GM20000 (cell line): Measurements from ENCODE around the gene TENM3.

ENCODE experiments used
- DNase-seq: peaks from one replicate; pipeline ENCODE4 v3.0.0; 2012; ENCODE audit warnings: low spot score
- TF ChIP-seq, protein P1 (sequence below): IDR thresholded peaks from 2 replicates; pipeline ENCODE4 v1.5.1; 2012; ENCODE audit warnings: mild to moderate bottlenecking, control low read depth; ENCODE audit errors: extremely low read depth, missing control alignments

TENM3 gene

DNA sequence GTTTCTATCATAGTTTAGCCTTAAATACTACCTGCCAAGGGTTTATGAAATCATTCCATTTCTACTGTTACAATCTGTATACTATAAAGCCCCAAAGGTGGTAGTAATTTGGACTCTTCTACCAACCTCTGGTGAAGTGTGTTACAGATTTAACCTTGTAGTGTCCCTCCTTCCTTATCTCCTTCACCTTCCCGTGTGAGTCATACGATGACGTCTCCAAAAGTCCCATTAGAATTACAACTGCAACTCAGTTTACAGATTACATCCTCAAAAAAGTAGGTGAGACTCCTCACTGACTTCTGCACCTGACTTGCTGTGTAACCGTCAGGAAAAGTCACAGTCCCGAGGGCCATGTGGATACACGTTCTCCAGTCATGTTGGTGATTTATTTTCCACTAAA is 455.0 kb downstream of the TENM3 start:
- TF ChIP-seq, protein P1, sequence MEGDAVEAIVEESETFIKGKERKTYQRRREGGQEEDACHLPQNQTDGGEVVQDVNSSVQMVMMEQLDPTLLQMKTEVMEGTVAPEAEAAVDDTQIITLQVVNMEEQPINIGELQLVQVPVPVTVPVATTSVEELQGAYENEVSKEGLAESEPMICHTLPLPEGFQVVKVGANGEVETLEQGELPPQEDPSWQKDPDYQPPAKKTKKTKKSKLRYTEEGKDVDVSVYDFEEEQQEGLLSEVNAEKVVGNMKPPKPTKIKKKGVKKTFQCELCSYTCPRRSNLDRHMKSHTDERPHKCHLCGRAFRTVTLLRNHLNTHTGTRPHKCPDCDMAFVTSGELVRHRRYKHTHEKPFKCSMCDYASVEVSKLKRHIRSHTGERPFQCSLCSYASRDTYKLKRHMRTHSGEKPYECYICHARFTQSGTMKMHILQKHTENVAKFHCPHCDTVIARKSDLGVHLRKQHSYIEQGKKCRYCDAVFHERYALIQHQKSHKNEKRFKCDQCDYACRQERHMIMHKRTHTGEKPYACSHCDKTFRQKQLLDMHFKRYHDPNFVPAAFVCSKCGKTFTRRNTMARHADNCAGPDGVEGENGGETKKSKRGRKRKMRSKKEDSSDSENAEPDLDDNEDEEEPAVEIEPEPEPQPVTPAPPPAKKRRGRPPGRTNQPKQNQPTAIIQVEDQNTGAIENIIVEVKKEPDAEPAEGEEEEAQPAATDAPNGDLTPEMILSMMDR: no peak
- no peak for DNase-seq

DNA sequence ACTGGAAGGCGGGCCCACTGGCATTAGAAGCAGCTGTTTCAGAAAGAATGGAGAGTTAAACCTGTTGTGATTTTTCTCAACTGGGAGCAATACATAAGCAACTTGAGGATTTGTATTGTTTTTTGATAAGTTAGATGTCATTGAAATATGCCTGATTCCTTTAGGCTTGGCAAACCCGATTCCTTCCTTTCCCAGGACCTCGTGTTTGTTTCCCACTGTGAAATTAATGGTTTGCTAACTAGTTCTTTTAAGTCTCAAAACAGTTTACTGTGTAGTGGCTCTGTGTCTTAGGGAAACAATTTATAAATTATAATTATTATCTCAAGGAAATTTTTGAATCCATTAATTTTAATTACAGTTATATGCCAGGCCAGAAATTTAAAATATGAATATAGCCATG is 456.0 kb downstream of the TENM3 start:
- TF ChIP-seq, protein P1: no peak
- no peak for DNase-seq

DNA sequence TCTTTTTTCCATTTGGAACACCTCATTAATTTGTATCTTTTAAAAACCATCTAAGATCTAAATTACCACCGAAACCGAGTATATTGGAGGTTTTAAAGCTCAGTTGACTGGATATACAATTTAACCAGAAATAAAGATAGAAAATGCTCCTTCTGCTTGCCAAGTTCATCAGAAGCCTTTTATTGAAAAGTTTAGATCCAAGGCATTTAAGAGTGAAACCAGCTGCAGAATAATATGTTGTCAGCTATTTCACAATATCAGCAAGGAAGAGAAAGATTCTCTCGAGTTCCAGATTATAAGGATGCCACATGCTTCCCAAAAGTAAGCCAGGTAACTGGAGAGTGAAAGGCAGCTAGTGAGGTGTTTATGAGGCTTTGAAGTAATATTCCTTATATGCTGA is 456.6 kb downstream of the TENM3 start:
- DNase-seq: no peak
- TF ChIP-seq, protein P1: no peak

DNA sequence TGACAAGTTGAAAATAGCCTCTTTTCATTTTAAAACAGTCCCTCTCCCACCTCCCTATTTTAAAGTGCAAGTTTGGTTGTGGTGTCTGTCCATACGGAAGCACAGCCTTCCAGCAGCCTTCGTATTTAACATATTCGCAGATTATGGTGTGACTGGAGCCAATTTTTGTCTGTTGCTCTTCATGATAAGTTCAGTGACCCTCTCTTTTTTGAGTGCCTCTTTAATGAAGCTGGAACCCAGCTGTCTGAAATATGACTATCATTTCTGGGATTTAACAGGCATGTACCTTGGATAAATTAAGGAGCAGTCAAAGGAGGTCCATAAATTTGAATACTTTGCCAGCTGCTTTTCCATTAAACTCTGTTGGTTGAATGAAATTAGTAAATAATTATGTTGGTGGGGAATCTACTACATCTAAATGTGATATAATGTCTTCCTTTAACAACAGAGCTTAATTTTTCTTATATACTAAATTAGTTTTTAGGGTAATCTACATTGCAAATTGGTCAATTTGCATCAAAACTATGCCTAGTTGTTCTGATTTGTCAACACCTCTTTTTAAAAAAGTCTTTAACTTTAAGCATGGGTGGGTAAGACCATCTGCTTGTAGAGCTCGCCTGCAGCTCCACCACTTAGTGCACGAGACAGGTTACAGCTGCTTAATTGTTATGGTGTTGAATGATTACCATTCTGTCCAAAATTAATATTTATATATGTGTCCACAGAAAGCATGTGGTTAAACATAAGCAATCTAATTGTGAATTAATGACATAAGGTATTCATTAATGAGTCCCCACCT is 457.4 kb downstream of the TENM3 start:
- DNase-seq: no peak
- TF ChIP-seq, protein P1: no peak

DNA sequence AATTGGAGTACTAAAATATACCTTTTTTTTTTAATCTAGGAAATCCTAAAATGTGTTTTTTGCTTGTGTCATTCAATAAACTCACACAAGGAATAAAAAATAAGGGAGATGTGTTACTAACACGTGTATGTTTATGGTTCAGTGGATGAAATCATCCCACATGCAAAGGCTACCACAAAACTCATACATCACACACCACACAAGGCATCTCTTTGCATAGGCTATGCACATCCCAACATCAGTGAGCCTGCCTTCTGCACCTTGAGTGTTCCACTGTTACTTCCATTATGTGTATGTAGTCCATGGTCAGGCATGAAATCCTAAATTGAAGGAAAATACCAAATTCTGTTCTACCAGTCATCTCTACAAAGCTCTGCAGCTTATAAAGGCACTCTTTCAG is 460.9 kb downstream of the TENM3 start:
- DNase-seq: no peak

DNA sequence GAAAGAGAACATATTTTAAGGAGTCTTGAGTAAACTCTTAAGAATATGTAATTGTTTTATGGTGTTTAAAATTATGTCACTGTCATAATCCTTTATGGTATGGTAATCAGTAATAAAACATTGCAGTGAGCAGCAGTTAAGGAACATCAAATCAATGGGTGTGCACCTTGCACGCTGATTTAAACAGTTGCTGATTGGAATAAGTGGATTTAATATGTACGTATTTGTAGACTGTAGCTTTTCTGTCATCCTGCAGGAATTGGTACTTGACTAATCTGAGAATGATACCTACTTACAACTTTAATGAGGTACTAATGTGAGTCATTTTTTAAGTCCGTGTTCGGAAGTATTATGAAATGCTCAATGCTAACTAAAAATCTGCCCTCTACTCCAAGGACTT is 461.7 kb downstream of the TENM3 start:
- no peak for DNase-seq
- TF ChIP-seq, protein P1: no peak

More for the DNA sequence above, 460.9 kb downstream of the TENM3 start:
- TF ChIP-seq, protein P1: no peak

DNA sequence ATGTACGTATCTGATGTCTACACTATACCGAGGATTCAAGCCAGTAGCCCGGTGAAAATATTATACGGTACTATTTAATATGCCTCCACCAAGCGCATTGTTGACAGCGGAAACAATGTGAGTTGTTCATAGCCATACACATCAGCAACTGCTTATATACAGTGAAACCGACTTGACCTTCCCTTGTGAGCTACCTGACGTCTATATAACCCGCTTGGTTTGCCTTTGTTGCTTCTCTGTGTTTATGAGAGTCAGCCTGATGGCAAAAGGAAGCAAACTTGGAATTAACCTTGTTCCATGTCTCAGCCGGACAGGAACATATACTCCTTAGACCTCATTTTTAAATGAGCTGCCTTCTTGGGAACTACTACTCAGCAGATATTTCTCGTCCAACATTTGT is 462.2 kb downstream of the TENM3 start:
- TF ChIP-seq, protein P1: no peak
- no peak for DNase-seq
